ENCODE measurements around the gene MMRN2.

- no peak for TF ChIP-seq HDGF (IDR thresholded peaks at IDR 0.05; ENCODE audit: borderline replicate concordance)
- no peak for TF ChIP-seq TARDBP (IDR thresholded peaks at IDR 0.05)
- no peak for TF ChIP-seq ELF4 (IDR thresholded peaks at IDR 0.05)
- TF ChIP-seq FOXK2 (IDR thresholded peaks at IDR 0.05): no peak
Observed at GRCh38 chr10:86941426-86941825, 16.0 kb downstream of the MMRN2 start.
